GM19193 (cell line): Measurements from ENCODE around the gene DIP2C.

Experiments used
- POLR2A ChIP-seq: IDR thresholded peaks from 4 replicates; pipeline ENCODE4 v1.6.1; 2011; ENCODE audit not compliant: insufficient read depth, insufficient read length; ENCODE audit errors: extremely low read depth

Gene DIP2C

DNA sequence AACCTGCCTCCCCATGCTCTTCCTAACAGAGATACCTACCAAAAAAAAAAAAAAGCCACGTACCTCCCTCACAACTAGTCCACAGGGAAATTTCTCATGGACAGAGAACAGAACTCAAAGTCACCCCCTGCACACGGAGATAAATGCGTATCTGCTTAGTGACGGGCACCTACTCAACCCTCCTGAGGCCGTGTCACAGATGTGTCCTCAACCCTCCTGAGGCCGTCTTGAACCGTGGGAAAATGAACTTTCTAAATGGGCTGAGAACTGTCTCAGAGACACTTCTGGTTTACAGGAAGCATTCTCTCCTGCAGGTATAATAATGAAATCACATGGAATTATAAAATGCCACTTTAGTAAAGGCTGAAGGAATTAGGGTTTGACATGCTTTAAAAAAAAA lies 155.9 kb downstream of the DIP2C start:
- TF ChIP-seq POLR2A: no peak

DNA sequence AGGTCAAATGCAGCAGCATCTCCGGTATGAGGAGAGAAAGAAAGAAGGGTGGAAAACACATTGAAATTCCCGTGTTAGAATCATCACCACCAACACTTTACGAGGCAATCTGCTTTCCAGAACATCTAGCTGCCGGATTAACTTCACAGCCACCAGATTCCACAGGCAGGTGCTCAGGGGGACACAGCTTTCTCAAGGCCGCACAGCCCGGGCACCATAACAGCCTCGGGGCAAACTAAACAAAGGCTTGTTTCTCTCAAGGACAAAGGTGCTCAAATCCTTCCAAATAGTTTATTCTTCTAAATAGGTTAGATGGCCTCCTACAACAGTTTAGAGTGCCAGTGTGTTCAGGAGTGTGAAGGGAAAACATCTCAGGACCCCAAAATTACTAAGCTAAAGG lies 156.3 kb downstream of the DIP2C start:
- TF ChIP-seq POLR2A: no peak

DNA sequence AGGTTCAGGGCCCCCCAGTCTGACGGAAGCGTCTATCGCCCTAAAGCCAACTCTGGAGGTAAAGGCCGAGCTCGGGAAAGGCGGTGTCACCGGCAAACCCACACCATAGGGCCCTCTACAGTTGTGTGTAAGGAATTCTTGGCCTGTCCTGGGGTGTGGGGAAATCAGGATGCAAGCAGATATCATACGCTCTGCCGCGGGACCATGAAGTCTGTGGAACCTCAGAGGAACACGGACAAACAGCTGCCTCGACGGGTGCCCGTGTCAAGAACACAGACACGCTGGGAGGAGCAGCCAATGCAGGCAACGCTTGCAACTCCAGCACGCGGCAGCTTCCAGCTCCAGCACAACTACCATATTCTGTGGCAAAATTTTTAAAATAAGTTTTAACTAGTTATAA lies 157.9 kb downstream of the DIP2C start:
- TF ChIP-seq POLR2A: no peak

DNA sequence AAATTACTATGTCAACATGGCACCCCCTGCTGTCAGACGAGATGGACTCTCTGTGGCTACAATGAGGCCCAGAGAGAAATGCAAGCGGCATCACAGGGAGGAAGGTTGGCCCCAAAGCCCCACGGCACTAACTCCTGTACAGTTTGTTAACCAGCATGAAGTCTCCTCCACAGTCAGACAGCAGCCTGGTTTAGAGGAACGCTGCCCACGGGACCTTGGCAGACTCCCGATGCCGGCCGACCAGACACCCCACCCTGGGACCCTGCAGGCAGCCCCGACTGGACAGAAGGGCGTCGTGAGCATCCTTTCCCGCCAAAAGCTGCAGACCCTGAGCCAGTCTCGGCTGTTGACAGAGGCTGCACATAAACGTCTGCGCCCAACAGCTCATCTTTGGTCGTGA lies 158.8 kb downstream of the DIP2C start:
- TF ChIP-seq POLR2A: no peak

DNA sequence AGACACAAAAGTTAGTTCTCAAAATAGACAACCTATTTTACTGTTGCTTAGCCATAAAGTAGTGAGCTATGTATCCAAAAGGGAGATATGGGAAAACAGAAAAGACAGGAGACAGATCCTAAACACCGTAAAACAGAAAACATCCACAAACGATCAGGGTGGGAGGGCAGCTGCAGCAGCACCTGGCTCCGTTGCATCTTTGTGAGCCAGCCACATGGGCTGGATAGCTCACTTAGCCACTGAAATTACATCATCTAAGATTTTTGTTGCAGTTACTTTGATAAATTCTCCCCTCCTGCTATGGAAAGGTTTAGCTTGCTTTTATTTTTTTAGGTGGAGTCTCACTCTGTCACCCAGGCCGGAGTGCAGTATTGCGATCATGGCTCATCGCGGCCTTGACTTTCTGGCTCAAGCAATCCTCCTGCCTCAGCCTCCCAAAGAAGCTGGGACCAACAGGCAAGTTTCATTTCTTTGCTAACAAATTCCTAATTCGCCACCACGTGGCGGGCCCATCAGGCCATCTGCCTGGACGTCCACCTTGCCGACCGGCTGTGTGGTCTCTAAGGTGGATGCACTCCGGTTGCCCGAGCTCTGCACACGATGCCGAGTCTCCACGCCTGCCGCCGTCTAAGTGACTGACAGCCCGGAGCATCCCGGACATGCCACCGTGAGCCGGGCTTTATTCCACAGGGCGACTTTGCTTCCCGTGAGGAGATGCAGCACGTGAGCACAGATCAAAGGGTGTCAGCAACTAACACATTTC lies 159.8 kb downstream of the DIP2C start:
- no peak for TF ChIP-seq POLR2A

DNA sequence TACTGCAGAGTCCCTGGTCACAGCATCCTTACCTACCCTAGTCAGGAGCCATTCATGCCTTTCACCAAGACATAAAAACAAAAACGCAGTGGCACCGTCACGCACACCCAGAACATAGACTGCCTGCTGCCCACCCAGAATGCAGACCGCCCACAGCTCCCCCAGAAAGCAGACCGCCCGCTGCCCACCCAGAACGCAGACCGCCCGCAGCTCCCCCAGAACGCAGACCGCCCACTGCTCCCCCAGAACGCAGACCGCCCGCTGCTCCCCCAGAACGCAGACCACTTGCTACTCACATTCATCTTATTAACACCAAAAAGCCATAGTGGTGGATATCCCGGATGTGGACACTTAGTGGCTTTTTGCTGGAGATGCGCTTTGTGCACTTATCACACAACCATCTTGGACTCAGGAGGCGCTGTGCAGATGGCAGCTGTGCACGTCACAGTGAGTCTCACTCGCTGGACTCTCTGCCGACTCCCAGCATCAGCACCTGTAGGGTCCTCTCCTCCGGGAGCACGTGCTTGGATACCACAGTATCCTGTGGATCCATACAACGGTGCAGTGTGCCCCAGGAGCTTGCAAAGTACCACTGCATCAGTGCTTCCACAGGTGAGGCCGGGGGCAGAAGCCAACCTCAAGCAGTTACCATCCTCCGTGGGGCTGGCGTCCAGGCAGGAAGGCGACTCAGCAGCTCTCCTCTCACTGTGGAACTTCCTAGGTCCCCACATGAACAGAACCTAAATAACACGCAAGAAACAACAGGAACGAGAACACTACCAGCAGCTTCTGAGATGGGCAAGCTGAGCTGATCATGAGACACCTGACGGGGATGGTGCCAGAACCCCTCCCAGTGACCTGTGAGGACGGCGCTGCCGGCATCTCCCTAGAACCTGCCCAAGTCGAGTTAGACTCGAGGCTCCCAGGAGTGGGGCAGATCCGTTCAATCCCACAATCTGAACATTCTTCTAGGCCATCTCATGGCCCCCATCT lies 161.0 kb downstream of the DIP2C start:
- TF ChIP-seq POLR2A: no peak

DNA sequence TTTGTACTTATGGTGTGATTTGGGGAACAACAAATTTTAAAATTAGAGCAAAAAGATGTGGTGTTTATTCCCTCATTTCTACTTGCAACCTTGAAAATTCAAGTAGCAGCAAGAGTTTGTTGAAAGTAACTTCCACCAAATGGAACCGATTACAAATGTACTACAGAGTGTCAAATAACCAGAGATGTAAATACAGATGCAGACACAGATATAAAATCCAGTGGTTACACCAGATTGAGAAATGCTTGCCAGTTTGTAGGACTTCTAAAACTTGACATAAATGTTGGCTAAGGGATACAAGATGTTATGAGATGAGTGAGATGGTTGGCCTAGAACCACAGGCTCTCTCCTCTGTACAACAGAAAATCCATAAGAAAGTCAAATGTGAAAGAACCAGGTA lies 162.1 kb downstream of the DIP2C start:
- no peak for TF ChIP-seq POLR2A

DNA sequence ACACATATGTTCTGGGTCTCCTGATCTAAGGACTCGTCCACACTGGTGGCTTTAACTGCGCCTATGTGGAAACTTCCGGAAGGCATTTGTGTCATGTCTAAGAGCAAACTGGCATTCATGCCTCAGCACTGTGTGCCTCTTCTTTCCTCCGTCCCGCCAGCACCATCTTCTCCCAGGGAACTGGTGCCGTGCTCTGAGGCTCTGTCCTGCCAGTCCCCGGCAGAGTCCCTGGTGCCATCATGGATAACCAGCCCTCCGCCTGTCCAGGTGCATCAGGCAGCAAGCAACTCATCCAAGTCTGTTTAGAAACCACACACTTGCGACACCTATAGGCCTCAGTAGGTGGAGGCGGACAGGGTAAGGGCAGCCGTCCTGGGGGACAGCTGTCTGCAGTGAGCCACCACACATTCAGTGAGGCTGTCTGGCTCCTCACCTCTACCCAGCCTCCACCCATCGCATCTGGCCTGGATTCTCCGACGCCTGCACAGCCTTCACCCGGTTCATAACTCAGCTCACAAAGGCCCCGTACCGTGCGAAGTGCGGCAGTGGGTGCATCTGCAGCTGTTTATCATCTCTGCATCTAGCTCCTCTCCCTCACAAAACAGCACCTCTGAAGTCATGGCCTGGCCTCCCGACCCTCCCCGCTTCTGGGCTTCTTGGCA lies 162.7 kb downstream of the DIP2C start:
- TF ChIP-seq POLR2A: no peak

DNA sequence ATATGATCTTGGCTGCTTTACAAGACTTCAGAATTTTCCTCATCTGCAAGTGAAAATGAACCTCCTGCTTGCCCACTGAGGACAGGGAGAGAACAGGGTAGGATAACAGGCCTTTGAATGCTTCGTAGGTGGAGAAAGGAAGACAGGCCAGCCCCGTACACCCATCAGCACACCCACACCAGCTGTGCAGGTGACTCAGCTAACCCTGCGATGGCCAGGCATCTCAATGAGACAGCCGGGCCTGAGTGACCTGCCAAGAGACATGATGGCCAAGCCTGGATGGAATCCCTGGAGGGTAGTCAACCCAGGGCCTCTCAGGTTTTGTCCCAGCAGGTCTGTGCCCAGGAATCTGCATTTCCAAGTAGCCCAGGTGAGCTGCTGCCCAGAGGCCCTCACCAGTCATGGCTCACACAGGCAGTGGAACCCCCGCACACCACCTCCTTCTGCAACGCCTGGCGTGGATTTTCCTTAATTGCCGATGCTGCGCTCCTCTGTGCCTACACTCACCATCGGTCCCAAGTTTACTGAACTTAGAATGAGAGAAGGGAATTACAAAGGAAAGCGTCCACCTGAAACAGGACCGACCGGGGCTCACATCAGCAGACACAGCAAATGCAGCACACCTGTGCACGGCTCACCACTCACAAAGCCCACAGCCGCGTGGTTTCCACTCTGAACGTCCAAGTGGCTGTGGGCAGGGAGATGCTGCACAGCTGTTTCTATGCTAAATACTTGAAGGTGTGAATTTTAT lies 163.7 kb downstream of the DIP2C start:
- no peak for TF ChIP-seq POLR2A

DNA sequence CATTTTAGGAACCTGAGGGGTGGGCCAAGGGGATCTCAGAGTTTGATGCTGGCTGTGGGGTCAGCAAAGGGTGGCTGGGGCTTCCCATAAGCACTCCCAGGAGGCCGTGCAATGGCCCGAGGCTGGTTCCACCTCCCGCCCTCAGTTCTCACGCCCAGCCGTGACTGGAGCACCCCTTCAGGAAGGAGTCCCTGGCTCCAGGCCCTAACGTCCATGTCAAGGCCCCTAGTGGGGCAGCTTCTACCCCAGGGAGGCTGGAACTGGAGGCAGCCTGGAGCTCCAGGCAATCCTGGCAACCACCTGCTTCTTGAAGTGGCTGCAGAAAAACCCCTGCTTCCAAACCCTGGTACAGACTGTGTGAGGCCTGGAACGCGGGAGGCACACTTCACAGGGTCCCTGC lies 165.5 kb downstream of the DIP2C start:
- TF ChIP-seq POLR2A: no peak

DNA sequence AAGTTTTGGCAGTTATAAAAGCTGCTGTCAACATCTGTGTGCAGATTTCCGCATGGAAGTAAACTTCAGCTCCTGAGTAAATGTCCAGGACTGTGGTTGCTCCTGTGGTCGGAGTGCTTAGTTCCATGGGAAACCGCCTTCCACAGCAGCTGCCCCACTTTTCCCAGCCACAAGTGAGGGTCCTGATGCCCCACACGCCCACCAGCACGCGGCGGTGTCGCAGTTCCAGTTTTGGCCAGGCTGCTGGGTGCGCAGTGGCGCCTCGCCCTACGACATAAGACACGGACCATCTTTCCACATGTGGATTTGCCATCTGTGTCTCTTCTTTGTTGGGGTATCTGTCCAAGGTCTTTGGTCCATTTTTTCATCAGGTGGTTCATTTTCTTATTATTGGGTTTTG lies 167.1 kb downstream of the DIP2C start:
- TF ChIP-seq POLR2A: no peak

DNA sequence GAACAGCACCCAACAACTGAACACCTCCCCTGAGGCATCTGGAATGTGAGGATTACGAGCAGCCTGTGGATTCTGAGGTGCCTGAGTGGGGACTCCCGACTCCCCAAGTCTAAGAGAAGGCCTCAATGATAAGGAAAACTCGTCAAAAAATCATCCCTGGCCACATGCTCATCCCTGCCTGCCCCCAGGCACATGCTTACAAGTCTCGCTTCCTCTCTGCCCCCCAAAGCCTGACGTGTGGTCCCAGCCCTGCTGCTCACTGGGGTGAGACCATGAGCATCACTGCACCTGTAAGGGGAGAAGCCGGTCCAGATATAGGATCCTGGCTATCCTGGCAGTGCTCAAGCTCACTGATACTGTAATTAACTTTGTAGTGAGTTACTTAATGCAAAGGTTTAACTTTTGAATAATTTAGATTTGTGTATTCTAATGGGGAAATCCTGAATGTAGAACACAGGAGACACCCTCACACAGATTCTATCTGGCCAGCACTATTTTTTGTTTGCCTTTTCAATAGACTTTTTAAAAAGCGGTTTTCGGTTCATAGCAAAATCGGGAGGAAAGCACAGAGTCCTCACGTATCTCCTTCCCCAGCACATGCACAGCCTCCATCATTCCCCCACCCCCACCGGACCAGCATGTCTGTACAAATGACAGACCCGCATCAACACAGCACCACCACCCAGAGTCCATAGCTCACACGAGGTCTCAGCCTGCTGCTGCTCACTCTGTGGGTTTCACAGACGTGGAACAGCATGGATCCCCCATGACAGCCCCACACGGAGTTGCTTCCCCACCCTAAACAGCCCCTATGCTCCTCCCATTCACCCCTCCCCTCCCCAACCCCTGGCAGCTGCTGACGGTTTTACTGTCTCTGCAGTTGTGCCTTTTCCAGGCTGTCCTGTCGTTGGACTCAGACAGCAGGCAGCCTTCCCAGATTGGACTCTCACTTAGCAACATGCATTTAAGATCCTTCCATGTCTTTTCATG lies 167.9 kb downstream of the DIP2C start:
- TF ChIP-seq POLR2A: no peak

DNA sequence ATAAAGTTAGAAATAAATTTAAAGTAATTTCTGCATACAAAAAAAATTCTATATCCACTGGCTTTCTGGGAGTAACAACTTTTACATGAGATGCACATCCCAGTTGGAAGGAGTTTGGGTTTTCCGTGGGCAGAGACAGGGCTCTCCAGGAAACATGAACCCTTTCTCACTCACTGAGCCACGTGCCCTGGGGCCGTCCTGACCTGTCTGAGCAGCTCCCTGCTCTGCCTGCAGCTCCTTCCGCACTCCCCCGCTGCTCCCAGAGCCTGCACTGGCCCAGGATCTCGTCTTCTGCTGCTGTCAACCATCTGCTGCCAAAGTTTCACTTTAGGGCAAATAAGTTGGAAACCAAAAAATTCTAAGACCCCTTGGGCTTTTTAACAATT lies 169.1 kb downstream of the DIP2C start:
- no peak for TF ChIP-seq POLR2A

DNA sequence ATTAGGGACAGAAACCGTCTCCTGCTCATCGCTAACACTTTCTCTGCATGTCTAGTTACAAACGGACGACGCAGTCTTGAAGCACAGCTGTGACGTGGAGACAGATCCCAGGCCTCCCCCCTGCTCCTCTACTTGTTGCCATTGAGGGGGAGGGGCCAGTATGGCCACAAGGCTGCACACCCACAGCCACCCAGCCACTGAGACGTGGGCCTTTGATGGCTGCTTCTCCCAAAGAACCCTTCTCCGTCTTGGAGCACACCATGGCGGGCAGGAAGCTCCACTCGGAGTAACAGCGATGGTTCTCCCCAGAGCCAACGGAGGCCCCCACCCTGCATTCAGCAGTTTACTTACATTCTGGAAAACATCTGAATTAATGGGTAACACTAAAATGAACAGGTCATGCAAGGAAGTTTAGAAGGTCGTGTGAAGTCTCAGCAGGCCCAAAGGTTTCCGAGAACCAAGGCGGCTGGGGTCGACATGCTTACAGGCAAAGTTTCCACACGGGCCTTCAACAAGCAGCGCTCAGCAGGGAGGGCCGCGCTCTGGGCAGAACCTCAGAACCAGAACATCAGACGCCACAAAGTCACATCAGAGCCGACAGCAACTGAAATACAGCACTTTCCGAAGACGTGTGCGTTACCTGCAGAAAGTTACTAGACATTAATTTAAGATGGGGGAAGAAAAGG lies 169.6 kb downstream of the DIP2C start:
- TF ChIP-seq POLR2A: no peak
